Activated CD8-positive, alpha-beta memory T cell treated with anti-CD3 and anti-CD28 coated beads, Interleukin-2, amount 50 U/mL, for 48 hours (primary cell): ENCODE results near the gene GPC5.
"Not testable (repeated sequence)": the region's sequence is repeated elsewhere in the genome, so short reads cannot be mapped to it uniquely, and the experiment has no call there.

Experiments used
- DNase-seq: peaks from one replicate; pipeline ENCODE4 v3.0.0-alpha.2; 2020

Gene GPC5

DNA sequence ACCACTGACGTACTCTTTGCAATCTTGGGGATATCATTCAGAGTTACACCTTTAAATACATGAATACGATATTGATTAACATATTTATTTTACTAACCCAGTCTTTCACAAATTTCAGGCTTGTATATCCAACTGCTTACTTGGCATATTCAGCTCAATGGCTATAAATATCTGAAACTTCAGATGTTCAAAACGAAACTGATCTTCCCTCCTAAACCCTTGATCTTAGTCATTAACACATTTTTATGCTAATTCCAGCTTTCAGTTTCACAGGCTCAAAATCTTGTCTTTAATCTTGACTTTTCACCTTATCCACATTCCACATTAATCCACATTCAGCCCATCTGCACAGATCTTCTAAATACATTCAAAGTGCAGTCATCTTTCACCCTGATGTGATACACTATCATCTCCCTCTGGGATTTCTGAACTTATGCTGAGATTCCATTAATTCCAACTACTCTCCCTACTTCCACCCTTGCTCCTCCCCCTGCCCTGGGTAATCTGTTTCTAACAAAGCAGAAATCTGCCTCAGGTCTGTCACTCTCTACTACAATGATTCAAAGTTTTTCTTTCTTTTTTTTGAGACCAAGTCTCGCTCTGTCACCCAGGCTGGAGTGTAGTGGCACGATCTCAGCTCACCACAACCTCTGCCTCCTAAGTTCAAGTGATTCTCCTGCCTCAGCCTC is 387.2 kb downstream of the GPC5 start:
- no peak for DNase-seq

DNA sequence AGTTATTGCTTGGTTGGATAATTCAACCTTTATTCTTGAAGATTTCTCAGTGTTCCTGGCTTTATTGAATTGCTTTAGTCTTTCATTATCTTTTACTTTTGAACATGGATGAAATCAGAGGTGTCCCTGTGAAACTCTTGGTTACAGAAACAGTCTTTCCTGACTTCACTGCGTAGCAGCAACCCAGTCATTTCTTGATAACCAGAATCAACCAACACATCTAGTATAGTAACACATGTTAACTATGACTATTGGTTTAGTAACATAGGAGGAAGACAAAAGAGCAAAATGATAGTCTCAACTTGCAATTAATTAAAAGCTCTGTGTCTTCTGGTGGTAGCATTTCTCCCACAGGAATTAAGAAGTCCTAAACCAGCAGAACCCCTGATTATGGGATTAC is 393.6 kb downstream of the GPC5 start:
- DNase-seq: no peak

GRCh38 chr13:91797567-91797966 is 399.1 kb downstream of the GPC5 start:
- no peak for DNase-seq

DNA sequence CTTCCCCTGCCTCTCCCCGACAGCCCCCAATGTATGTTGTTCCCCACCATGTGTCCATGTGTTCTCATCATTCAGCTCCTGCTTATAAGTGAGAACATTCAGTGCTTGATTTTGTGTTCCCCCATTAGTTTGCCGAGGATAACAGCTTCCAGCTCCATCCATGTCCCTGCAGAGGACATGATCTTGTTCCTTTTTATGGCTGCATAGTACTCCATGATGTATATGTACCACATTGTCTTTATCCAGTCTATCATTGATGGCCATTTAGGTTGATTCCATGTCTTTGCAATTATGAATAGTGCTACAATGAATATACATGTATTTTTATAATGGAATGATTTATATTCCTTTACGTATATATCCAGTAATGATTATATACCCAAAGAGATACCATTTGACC is 399.9 kb downstream of the GPC5 start:
- DNase-seq: not testable (repeated sequence)

DNA sequence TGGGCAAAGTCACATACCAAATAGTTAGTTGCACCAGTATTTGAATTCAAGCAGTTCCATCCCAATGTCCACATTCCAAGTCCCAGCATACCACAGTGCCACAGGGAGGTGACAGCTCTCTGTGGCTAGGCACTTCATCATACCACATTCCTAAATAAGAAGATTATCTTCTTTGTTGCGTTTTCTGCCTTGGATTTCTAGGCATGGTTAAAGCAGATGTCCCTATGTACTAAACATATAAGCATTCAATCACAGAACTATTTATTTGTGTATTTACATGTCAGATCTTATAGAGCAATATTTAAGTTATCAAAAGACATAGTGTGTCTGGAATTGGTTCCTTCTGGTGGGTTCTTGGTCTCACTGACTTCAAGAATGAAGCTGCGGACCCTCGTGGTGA is 403.4 kb downstream of the GPC5 start:
- DNase-seq: not testable (repeated sequence)

GRCh38 chr13:91802957-91803356 is 404.5 kb downstream of the GPC5 start:
- no peak for DNase-seq

- no peak for DNase-seq
Measured at GRCh38 chr13:91804724-91805123, 406.3 kb downstream of the GPC5 start.

DNA sequence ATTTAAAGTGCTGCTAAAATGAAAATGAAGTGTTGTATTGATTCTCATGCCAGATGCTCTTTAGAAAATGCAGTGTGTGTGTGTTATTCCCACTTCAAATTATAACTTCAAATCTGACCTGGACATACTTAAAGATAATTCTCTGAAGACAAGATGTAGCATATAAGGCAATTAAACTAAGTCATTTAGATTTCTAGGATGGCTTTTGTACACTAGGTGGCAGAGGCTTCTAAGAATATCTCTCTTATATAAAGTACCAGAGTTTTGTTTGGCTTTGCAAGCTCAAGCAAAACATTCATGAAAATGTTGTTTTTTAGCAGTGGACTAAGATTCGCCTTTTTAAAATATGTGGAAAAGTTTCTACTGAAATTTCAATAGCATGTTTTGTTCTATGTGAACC is 407.2 kb downstream of the GPC5 start:
- DNase-seq: no peak

DNA sequence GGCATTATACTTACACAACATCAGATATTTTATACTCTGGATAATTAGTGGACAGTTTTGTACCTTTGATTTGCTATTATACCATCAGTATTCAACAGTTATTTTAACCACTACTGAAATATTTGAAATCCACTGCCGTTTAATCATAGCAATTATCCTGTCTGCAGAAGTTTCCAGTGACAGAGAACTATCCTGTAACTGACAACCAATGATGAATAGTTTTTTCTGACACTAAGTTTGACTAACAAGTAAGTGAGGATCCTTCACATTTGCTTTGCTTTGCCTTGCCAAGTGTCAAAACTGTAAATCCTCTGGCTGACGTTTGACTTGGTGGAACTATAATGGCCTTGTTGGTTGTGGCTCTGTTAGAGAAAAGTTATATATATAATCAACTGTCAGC is 410.7 kb downstream of the GPC5 start:
- DNase-seq: no peak

DNA sequence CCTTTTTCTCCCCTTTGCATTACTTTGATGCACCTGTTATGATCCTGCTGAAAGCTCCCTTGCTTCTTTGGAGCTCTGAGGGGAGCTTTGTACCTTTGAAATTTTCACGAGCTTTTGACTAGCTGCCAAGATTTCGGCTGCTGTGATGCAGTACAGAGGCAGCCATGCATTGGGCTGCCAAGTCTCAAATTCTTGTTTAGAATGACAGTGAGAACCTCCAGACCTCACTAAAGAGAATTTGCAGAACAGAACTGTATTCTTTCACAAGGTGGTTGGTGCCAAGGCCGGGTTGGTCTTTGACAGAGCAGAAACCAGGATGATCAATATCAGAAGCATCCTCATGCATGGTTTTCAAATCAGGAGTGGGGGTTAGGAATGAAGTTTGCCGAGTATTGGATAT is 414.8 kb downstream of the GPC5 start:
- DNase-seq: no peak

GRCh38 chr13:91816263-91816807 is 417.9 kb downstream of the GPC5 start:
- DNase-seq: no peak

- DNase-seq: no peak
Measured at GRCh38 chr13:91817250-91817649, 418.8 kb downstream of the GPC5 start.

DNA sequence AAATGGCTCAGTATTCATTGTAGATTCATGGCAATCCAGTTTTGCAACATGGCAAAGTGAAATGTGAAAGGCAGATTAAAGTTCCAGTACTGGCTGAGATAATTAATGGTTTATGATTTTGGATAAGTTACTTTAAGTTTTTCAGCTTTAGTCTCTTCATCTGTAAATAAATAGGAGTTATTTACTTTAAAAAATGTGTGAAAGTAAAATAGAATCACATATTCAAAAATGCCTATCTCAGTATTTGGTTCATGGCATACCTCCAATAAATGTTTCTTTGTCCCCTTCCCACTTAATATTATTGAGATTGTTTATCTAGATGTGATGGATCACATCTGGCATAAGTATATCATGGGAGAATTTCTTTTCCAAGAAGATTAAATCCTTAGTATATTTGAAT is 426.0 kb downstream of the GPC5 start:
- no peak for DNase-seq

- DNase-seq: no peak
Measured at GRCh38 chr13:91825516-91825915, 427.1 kb downstream of the GPC5 start.

DNA sequence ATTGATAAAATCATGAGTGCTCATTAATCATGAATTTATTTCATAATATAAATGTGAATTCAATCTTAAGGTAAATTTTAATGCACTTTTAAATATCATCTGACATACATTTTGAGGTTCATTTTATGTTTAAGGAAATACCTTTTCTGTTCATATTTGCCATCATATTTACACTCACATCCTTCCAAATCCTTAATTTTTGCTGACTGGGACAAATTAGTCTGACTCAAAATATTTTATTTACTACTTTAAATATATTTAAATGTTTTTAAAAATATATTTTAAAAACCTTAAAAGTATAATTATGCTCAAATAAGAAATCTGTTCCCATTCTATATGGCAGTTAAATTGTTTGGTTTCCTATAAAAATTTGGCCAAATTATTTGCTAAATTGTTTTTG is 438.1 kb downstream of the GPC5 start:
- no peak for DNase-seq

DNA sequence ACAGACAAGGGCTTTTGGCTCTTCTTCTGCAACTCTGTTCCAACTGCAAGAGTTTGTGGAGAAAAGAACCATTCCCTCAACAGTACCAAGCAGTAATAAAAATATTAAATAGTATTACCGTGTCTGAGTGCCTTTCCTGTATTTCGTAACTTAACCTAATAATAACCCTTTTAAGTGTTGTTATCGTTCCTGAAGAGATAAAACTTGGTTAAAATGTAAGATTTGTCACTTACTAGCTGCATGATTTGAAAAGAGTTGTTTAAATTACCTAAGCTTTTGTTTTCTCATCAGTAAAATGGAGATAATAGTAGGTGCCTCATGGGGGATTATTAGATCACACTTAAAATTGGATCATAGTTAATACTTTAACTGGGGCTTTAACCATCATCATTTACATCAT is 447.2 kb downstream of the GPC5 start:
- no peak for DNase-seq

- DNase-seq: no peak
Measured at GRCh38 chr13:91863699-91864098, 465.3 kb downstream of the GPC5 start.

- no peak for DNase-seq
Measured at GRCh38 chr13:91868351-91868750, 469.9 kb downstream of the GPC5 start.

- no peak for DNase-seq
Measured at GRCh38 chr13:91878491-91878890, 480.1 kb downstream of the GPC5 start.

DNA sequence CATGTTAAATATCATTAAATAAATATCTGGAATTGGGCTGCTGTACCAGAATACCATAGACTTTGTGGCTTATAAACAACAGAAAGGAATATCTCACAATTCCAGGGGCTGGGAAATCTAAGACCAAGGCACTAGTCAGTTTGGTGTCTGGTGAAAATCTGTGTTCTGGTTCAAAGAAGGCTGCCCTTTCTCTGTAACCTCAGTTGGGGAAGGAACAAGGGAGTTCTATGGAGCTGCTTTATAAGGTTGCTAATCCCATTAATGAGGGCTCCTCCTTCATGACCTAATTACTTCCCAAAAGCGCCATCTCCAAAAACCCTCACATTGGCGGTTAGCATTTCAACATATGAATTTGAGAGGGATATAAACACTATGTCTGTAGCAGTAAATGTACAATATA is 480.9 kb downstream of the GPC5 start:
- DNase-seq: no peak

DNA sequence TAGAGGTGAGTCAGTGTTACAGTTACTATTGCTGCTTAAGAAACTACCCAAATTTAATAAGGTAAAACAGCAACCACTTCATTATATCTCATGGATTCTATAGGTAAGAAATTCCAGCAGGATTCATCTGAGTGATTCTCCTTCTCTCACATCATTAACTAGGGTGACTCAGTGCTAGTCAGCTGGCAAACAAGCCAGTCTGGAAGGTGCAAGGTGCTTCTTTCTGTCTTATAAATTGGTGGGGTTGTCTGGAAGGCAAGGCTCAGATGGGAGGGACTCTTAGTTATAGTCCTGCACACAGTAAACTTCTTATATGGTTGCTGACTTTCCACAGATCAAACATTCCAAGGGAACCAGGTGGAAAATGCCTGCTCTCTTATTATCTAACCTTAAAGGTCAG is 484.5 kb downstream of the GPC5 start:
- no peak for DNase-seq

DNA sequence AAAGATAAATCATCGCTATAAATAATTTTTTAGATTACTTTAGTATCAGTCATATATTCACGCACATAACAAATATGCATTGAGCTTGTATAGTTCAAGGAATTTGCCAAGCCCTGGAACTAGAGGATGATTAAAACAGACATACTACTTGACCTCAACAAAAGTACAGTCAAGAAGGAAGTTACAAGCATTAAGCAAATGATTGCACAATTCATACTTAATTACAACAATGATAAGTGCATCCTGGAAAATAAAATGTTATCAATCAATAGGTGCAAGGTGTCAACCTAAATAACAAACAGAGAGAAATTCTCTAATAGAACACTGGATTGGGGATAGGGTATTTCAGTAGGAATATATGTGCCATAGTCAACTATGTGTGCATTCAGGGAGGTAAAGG is 491.2 kb downstream of the GPC5 start:
- DNase-seq: no peak

DNA sequence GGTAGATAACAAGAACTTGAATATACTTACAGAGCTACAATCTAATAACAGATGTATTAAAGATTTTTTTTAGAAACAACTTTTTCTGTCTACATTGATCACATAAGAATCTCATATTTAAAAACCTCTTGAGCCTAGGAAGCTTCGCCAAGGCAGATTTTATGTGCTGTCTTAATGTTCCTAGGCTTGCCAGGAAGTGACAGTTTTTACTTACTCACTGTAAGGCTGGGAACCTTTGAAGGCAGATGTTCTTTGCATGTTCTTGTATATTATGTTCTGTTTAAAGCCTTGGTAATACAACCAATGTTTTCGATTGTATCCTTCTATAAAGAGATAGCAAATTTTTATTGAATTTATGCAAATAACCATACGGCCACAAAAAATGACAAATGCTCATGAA is 492.7 kb downstream of the GPC5 start:
- no peak for DNase-seq

GRCh38 chr13:91893040-91893439 is 494.6 kb downstream of the GPC5 start:
- DNase-seq: no peak

GRCh38 chr13:91894316-91894715 is 495.9 kb downstream of the GPC5 start:
- DNase-seq: no peak
